ENCODE measurements around the gene SLC25A43.

SLC25A43 gene

GRCh38 chrX:119501511-119502148, 102.5 kb downstream of the SLC25A43 start:
- DNase-seq, result no peak

- DNase-seq, result no peak
Measured at GRCh38 chrX:119502727-119503483, 103.8 kb downstream of the SLC25A43 start.

- DNase-seq, result no peak
Measured at GRCh38 chrX:119503484-119503861, 104.3 kb downstream of the SLC25A43 start.
